HepG2 (cell line): ENCODE results near the gene HHEX. TPM values are rescaled to one million over a fixed set of nuclear protein-coding genes. Genes with fewer than 3 reads are reported as not detected.
A peak's percentile ranks its signal among the peaks of the same experiment; 100 is the strongest.

Experiments
- AGO2 ChIP-seq: fragments of 200-400 bp; formaldehyde crosslinking; optimal IDR thresholded peaks from 2 replicates; pipeline ENCODE3; 2017; ENCODE audit warnings: mild to moderate bottlenecking, low read depth, low read length, moderate library complexity
- ATF7-NPFF ChIP-seq: sonication (generic); formaldehyde crosslinking; IDR thresholded peaks from 2 replicates; pipeline ENCODE4 v1.8.1; 2023; ENCODE audit warnings: mild to moderate bottlenecking, low read depth, missing genetic modification reagents, moderate library complexity
- FOXA1 ChIP-seq, 2 experiments: fragments of 450-650 bp in 1 of 2; sonication (generic) in 1 of 2; formaldehyde crosslinking in 1 of 2; IDR thresholded peaks; 2 replicates each; pipeline versions ENCODE4 v1.4.0 to v1.6.1; 2016 to 2020; ENCODE audit warnings: missing genetic modification reagents in 1 of 2
- HBP1 ChIP-seq: IDR thresholded peaks from 2 replicates; pipeline ENCODE4 v1.6.1; 2016; ENCODE audit warnings: low read depth, control low read depth
- HNRNPL ChIP-seq: fragments of 200-400 bp; formaldehyde crosslinking; IDR thresholded peaks from 2 replicates; pipeline ENCODE4 v1.6.1; 2017; ENCODE audit warnings: mild to moderate bottlenecking, low read depth, low read length
- KDM5B ChIP-seq: sonication (generic); formaldehyde crosslinking; IDR thresholded peaks from 2 replicates; pipeline ENCODE4 v1.4.0; 2020; ENCODE audit warnings: missing genetic modification reagents, mild to moderate bottlenecking, borderline replicate concordance
- MXD1 ChIP-seq: sonication (generic); formaldehyde crosslinking; IDR thresholded peaks from 2 replicates; pipeline ENCODE4 v1.4.0; 2020; ENCODE audit warnings: mild to moderate bottlenecking, missing genetic modification reagents
- NR1H2 ChIP-seq: sonication (generic); formaldehyde crosslinking; IDR thresholded peaks from 2 replicates; pipeline ENCODE4 v1.8.1; 2022; ENCODE audit warnings: low read depth, missing genetic modification reagents, borderline replicate concordance
- SIX4 ChIP-seq: sonication (generic); formaldehyde crosslinking; IDR thresholded peaks from 2 replicates; pipeline ENCODE4 v1.4.0; 2020; ENCODE audit warnings: missing genetic modification reagents
- SRSF4 ChIP-seq: fragments of 200-400 bp; formaldehyde crosslinking; IDR thresholded peaks from one replicate; pipeline ENCODE4 v1.6.1; 2018; ENCODE audit warnings: mild to moderate bottlenecking, low read depth, low read length, moderate library complexity; ENCODE audit not compliant: poor library complexity, severe bottlenecking
- ZBTB26 ChIP-seq: IDR thresholded peaks from 2 replicates; pipeline ENCODE4 v1.6.1; 2016; ENCODE audit warnings: missing compliant biosample characterization, missing genetic modification reagents, borderline replicate concordance
- ZNF253 ChIP-seq: sonication (generic); formaldehyde crosslinking; IDR thresholded peaks from 2 replicates; pipeline ENCODE4 v1.8.0; 2022; ENCODE audit warnings: mild to moderate bottlenecking, missing genetic modification reagents, borderline replicate concordance
- ZNF556 ChIP-seq: sonication (generic); formaldehyde crosslinking; IDR thresholded peaks from 2 replicates; pipeline ENCODE4 v1.4.0; 2020; ENCODE audit warnings: mild to moderate bottlenecking, missing genetic modification reagents, borderline replicate concordance
- ZNF772 ChIP-seq: sonication (generic); formaldehyde crosslinking; IDR thresholded peaks from 2 replicates; pipeline ENCODE4 v1.5.0; 2020; ENCODE audit warnings: mild to moderate bottlenecking, missing genetic modification reagents
- ZNF850 ChIP-seq: sonication (generic); formaldehyde crosslinking; conservative IDR thresholded peaks from 2 replicates; pipeline ENCODE4 v1.9.0; 2021; ENCODE audit warnings: mild to moderate bottlenecking, missing genetic modification reagents
- polyA plus RNA-seq, 8 experiments: library from polyadenylated mRNA; depleted of rRNA in 3 of 8; stranded (reverse) in 7 of 8; unstranded in 1 of 8; fragments of >200 nt; fragmentation: Illumina TruSeq in 4 of 8; extraction: Trizol in 4 of 8; gene quantifications; 2 replicates each; pipeline versions ENCODE4 v1.2.1 to v1.2.3, GENCODE V29; 2011 to 2016; ENCODE audit warnings: low read depth in 4 of 8, missing spikeins in 1 of 8, mixed read lengths in 1 of 8; ENCODE audit not compliant: insufficient read depth in 1 of 8
- total RNA-seq, 5 experiments: library from RNA; depleted of rRNA; stranded (reverse); fragments of >200 nt; fragmentation: Illumina TruSeq; extraction: Trizol; gene quantifications; 2 replicates each; pipeline ENCODE4 v1.2.3, GENCODE V29; 2016; ENCODE audit warnings: low read depth in 1 of 5
- TF ChIP-seq, protein P1 (sequence below): sonication (generic); formaldehyde crosslinking; IDR thresholded peaks from 2 replicates; pipeline ENCODE4 v1.5.0; 2020; ENCODE audit warnings: missing genetic modification reagents
- TF ChIP-seq, protein P2 (sequence below): sonication (generic); formaldehyde crosslinking; IDR thresholded peaks from 2 replicates; pipeline ENCODE4 v1.4.0; 2020; ENCODE audit warnings: missing genetic modification reagents
- TF ChIP-seq, protein P3 (sequence below): sonication (generic); formaldehyde crosslinking; IDR thresholded peaks from 2 replicates; pipeline ENCODE4 v1.4.0; 2020; ENCODE audit warnings: mild to moderate bottlenecking, missing genetic modification reagents

The HHEX gene
- total and polyA plus RNA-seq, 2 of the 13 experiments (the other 11 are each of a cell fraction or from before 2014, with no cell fraction given), result 44.5 to 48.7 TPM

- TF ChIP-seq NR1H2 (CRISPR knock-in tag) (0 out of 2 replicates have a peak, but pooled peaks have one; percentile 21), ZNF556 (CRISPR knock-in tag) (peak; percentile 43; the same call in 1 of the 2 replicates), MXD1 (CRISPR knock-in tag) (peak; percentile 48; the same call in 1 of the 2 replicates), ZNF253 (peak; percentile 58; the same call in 1 of the 2 replicates), ZNF772 (CRISPR knock-in tag) (0 out of 2 replicates have a peak, but pooled peaks have one; percentile 32), HNRNPL (peak; percentile 21; the same call in 1 of the 2 replicates), ZNF850 (CRISPR knock-in tag) (0 out of 2 replicates have a peak, but pooled peaks have one; percentile 37), HBP1 (CRISPR knock-in tag) (0 out of 2 replicates have a peak, but pooled peaks have one; percentile 18), AGO2 (peak; percentile 98), ATF7-NPFF (CRISPR knock-in tag) (0 out of 2 replicates have a peak, but pooled peaks have one; percentile 42), SIX4 (CRISPR knock-in tag) (no peak), ZBTB26 (CRISPR knock-in tag) (0 out of 2 replicates have a peak, but pooled peaks have one; percentile 10), KDM5B (CRISPR knock-in tag) (no peak), FOXA1 (IDR thresholded peaks at IDR 0.05) (no peak), FOXA1 (CRISPR knock-in tag; IDR thresholded peaks at IDR 0.05) (no peak), SRSF4 (peak; percentile 49)
- TF ChIP-seq, protein P1, sequence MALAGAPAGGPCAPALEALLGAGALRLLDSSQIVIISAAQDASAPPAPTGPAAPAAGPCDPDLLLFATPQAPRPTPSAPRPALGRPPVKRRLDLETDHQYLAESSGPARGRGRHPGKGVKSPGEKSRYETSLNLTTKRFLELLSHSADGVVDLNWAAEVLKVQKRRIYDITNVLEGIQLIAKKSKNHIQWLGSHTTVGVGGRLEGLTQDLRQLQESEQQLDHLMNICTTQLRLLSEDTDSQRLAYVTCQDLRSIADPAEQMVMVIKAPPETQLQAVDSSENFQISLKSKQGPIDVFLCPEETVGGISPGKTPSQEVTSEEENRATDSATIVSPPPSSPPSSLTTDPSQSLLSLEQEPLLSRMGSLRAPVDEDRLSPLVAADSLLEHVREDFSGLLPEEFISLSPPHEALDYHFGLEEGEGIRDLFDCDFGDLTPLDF (CRISPR knock-in tag), result 0 out of 2 replicates have a peak, but pooled peaks have one; percentile 9
- TF ChIP-seq, protein P2, sequence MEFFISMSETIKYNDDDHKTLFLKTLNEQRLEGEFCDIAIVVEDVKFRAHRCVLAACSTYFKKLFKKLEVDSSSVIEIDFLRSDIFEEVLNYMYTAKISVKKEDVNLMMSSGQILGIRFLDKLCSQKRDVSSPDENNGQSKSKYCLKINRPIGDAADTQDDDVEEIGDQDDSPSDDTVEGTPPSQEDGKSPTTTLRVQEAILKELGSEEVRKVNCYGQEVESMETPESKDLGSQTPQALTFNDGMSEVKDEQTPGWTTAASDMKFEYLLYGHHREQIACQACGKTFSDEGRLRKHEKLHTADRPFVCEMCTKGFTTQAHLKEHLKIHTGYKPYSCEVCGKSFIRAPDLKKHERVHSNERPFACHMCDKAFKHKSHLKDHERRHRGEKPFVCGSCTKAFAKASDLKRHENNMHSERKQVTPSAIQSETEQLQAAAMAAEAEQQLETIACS (CRISPR knock-in tag), result peak; percentile 87
- TF ChIP-seq, protein P3, sequence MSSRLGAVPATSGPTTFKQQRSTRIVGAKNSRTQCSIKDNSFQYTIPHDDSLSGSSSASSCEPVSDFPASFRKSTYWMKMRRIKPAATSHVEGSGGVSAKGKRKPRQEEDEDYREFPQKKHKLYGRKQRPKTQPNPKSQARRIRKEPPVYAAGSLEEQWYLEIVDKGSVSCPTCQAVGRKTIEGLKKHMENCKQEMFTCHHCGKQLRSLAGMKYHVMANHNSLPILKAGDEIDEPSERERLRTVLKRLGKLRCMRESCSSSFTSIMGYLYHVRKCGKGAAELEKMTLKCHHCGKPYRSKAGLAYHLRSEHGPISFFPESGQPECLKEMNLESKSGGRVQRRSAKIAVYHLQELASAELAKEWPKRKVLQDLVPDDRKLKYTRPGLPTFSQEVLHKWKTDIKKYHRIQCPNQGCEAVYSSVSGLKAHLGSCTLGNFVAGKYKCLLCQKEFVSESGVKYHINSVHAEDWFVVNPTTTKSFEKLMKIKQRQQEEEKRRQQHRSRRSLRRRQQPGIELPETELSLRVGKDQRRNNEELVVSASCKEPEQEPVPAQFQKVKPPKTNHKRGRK (CRISPR knock-in tag), result no peak
Observed at GRCh38 chr10:92690211-92690914, 608 bp downstream of the HHEX start (continued).
